Measurements from ENCODE around the gene C1orf122. TPM values are rescaled to one million over a fixed set of nuclear protein-coding genes. Genes with fewer than 3 reads are reported as not detected.

The C1orf122 gene
- total and polyA plus RNA-seq, 2 of the 4 experiments (the other 2 are of a cell fraction) = 2.0 to 13.6 TPM

DNA sequence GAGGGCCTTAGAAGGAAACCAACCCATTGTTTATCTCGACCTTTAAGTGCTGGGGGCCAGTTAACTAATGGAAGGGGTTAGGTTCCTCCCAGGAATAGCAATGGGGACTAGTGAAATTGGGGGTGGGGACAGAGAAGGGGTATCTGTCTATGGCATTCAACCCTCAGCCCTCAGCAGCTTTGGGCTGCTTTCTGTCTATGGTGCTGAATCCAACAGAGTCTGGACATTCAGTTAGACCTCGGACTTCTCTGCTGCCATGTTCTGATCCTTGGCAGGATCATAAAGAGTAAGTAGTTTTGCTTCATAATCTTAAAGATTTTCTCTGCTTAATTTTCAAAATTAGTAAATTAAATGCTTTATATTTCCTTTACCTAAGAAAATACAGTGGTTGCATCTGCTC, 40.1 kb upstream of the C1orf122 start:
- no peak overlapping the region for H2BK120ac ChIP-seq (ENCODE audit: low read depth, low read length)
- no peaks in the 10 kb centered on the region for H3K9me1 ChIP-seq (ENCODE audit: insufficient read depth, low read length)
- H3K56ac ChIP-seq (ENCODE audit: extremely low read depth, insufficient read depth, low read length) = no peak overlapping the region
- H3K4me2 ChIP-seq (ENCODE audit: low read depth, low read length) = no peak overlapping the region
- DNase-seq = no peak
- no peak overlapping the region for H2BK5ac ChIP-seq (ENCODE audit: low read depth, low read length, poor library complexity, severe bottlenecking)
- H4K8ac ChIP-seq (ENCODE audit: low read depth in 2 of 2, low read length in 2 of 2) = no peak overlapping the region
- no peak for TF ChIP-seq CEBPB (IDR thresholded peaks at IDR 0.05; ENCODE audit: low read depth, low read length)
- no peak for TF ChIP-seq RCOR1 (IDR thresholded peaks at IDR 0.05; ENCODE audit: insufficient replicate concordance, low read length)
- TF ChIP-seq, protein P1, sequence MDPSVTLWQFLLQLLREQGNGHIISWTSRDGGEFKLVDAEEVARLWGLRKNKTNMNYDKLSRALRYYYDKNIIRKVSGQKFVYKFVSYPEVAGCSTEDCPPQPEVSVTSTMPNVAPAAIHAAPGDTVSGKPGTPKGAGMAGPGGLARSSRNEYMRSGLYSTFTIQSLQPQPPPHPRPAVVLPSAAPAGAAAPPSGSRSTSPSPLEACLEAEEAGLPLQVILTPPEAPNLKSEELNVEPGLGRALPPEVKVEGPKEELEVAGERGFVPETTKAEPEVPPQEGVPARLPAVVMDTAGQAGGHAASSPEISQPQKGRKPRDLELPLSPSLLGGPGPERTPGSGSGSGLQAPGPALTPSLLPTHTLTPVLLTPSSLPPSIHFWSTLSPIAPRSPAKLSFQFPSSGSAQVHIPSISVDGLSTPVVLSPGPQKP (IDR thresholded peaks at IDR 0.05; ENCODE audit: borderline replicate concordance, low read depth, low read length) = no peak
- no peak for TF ChIP-seq CHD1 (IDR thresholded peaks at IDR 0.05; ENCODE audit: low read depth, low read length)
- TF ChIP-seq MXI1 (IDR thresholded peaks at IDR 0.05; ENCODE audit: borderline replicate concordance, low read depth, low read length) = no peak
- TF ChIP-seq RFX5 (IDR thresholded peaks at IDR 0.05; ENCODE audit: low read depth, low read length) = no peak
- no peak for TF ChIP-seq POLR2A (IDR thresholded peaks at IDR 0.05; ENCODE audit: low read depth, low read length)
- no peak for TF ChIP-seq SMC3 (IDR thresholded peaks at IDR 0.05; ENCODE audit: low read depth, low read length)
- TF ChIP-seq, protein P2, sequence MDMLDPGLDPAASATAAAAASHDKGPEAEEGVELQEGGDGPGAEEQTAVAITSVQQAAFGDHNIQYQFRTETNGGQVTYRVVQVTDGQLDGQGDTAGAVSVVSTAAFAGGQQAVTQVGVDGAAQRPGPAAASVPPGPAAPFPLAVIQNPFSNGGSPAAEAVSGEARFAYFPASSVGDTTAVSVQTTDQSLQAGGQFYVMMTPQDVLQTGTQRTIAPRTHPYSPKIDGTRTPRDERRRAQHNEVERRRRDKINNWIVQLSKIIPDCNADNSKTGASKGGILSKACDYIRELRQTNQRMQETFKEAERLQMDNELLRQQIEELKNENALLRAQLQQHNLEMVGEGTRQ (IDR thresholded peaks at IDR 0.05; ENCODE audit: low read depth, low read length) = no peak
- TF ChIP-seq RAD21 (IDR thresholded peaks at IDR 0.05; ENCODE audit: low read length) = no peak
- no peak for TF ChIP-seq CTCF (conservative IDR thresholded peaks at IDR 0.05; ENCODE audit: low read depth, low read length)
- no peak for TF ChIP-seq MAZ (IDR thresholded peaks at IDR 0.05; ENCODE audit: borderline replicate concordance, low read depth, low read length)
- no peak for TF ChIP-seq FOS (IDR thresholded peaks at IDR 0.05; ENCODE audit: low read depth, low read length)
- TF ChIP-seq NFE2L2 (IDR thresholded peaks at IDR 0.05; ENCODE audit: low read depth, low read length) = no peak
- no peak for TF ChIP-seq BHLHE40 (IDR thresholded peaks at IDR 0.05; ENCODE audit: low read depth, low read length)
- no peak for TF ChIP-seq MAFK (IDR thresholded peaks at IDR 0.05; ENCODE audit: low read depth, low read length)
- H3K27ac ChIP-seq (ENCODE audit: insufficient read depth, low read length) = no peak overlapping the region
- ChIA-PET CTCF (no interaction called here), POLR2A (ENCODE audit: unreplicated experiment) (no interaction called here)
- no TSS peak for BruUV-seq (replicated peaks)
- no peak overlapping the region for H4K91ac ChIP-seq (ENCODE audit: insufficient read depth, low read depth, low read length)
- in situ Hi-C loops (cut with MboI; ENCODE audit: low sequenced_read_pairs) (no loop called here), intact Hi-C loops (cut with micrococcal nuclease) (no loop called here), dilution Hi-C loops (cut with HindIII; ENCODE audit: low sequenced_read_pairs, unreplicated experiment) (no loop called here)
- H3K4me1 ChIP-seq (ENCODE audit: control insufficient read depth, insufficient read depth, low read length) = no peaks in the 10 kb centered on the region
- H2AK5ac ChIP-seq (ENCODE audit: low read depth, low read length) = no peak overlapping the region
- H3K27me3 ChIP-seq (ENCODE audit: control insufficient read depth, insufficient read depth, low read length) = peaks cover 36% of the 10 kb centered on the region
- no peaks in the 10 kb centered on the region for H3K79me1 ChIP-seq (ENCODE audit: low read depth in 1 of 2, low read length in 2 of 2)
- H4K5ac ChIP-seq (ENCODE audit: low read depth, low read length) = no peak overlapping the region
- H3K4me3 ChIP-seq (ENCODE audit: insufficient read depth, low read depth, low read length) = no peak overlapping the region
- H4K20me1 ChIP-seq (ENCODE audit: insufficient read depth, low read length) = no peaks in the 10 kb centered on the region
- no peak overlapping the region for H3K4ac ChIP-seq (ENCODE audit: low read depth, low read length)
- no peak overlapping the region for H3K9ac ChIP-seq (ENCODE audit: low read depth, low read length)
- H2AK9ac ChIP-seq (replicated peaks; ENCODE audit: low read depth, low read length, poor library complexity) = no peak overlapping the region
- no peak overlapping the region for H3K23ac ChIP-seq (ENCODE audit: low read depth, low read length)
- H2AFZ ChIP-seq (replicated peaks; ENCODE audit: low read length, poor library complexity) = no peak overlapping the region
- H3K14ac ChIP-seq (replicated peaks; ENCODE audit: low read depth, low read length) = no peak overlapping the region
- H3K18ac ChIP-seq (ENCODE audit: low read depth, low read length) = no peak overlapping the region
- H3K36me3 ChIP-seq (ENCODE audit: control insufficient read depth, insufficient read depth, low read length) = no peaks in the 10 kb centered on the region
- no CpG with 5 or more reads among the region's 2 CpGs for WGBS, 2 experiments (ENCODE audit: extremely low coverage in 2 of 2, insufficient read length in 1 of 2)
- H3K9me3 ChIP-seq (ENCODE audit: control insufficient read depth, insufficient read depth, low read length) = no peaks in the 10 kb centered on the region; the same call in 1 of the 2 replicates
- no peak overlapping the region for H2BK15ac ChIP-seq (ENCODE audit: low read depth, low read length)
- H2BK20ac ChIP-seq (ENCODE audit: low read depth, low read length) = no peak overlapping the region
- ATAC-seq (ENCODE audit: low read depth) = no peak
